Measurements from ENCODE around the gene LRMDA. TPM values are rescaled to one million over a fixed set of nuclear protein-coding genes. Genes with fewer than 3 reads are reported as not detected.

LRMDA gene
- total and polyA plus RNA-seq, 4 experiments from 2014 or later: not detected

- H3K4me3 ChIP-seq (ENCODE audit: low read length in 2 of 2): no peak overlapping the region
- POLR2A ChIA-PET (ENCODE audit: partially characterized antibody): no interaction called here
- no peaks in the 10 kb centered on the region for H3K4me1 Mint-ChIP-seq
- no peaks in the 10 kb centered on the region for H3K4me1 ChIP-seq (ENCODE audit: insufficient read depth, low read length)
- H3K27me3 ChIP-seq (ENCODE audit: insufficient read depth, low read length): no peaks in the 10 kb centered on the region
- H3K4me3 Mint-ChIP-seq: no peak overlapping the region
- no peaks in the 10 kb centered on the region for H3K9me3 ChIP-seq (ENCODE audit: control insufficient read depth in 1 of 2, low read length in 2 of 2)
- peaks cover 0 to 8% (median 4%) of the 10 kb centered on the region in 8 donors for H3K9me3 Mint-ChIP-seq
- H3K36me3 Mint-ChIP-seq: no peaks in the 10 kb centered on the region
- no peaks in the 10 kb centered on the region for H3K27me3 Mint-ChIP-seq
- H3K36me3 ChIP-seq (ENCODE audit: insufficient read depth, low read length): no peaks in the 10 kb centered on the region
- intact Hi-C loops (cut with micrococcal nuclease): no loop called here
- CTCF ChIA-PET (ENCODE audit: partially characterized antibody): no interaction called here
- no peak for DNase-seq
- H3K27ac ChIP-seq (ENCODE audit: low read depth, low read length): no peak overlapping the region
- no peak overlapping the region for H3K27ac Mint-ChIP-seq
Observed at GRCh38 chr10:76172020-76172419, 740.6 kb downstream of the LRMDA start.

GRCh38 chr10:76175533-76176165 is 744.2 kb downstream of the LRMDA start:
- Mint-ChIP-seq H3K4me1 (peaks cover 0 to 3% (median 0%) of the 10 kb centered on the region in 4 donors), H3K36me3 (no peaks in the 10 kb centered on the region)
- CTCF ChIA-PET (ENCODE audit: partially characterized antibody): no interaction called here

GRCh38 chr10:76176166-76176550 is 744.7 kb downstream of the LRMDA start:
- no peak overlapping the region for H3K4me3 ChIP-seq (ENCODE audit: low read length in 2 of 2)
- no peaks in the 10 kb centered on the region for H3K9me3 ChIP-seq (ENCODE audit: control insufficient read depth in 1 of 2, low read length in 2 of 2)
- Mint-ChIP-seq H3K9me3 (peaks cover 0 to 5% (median 4%) of the 10 kb centered on the region in 8 donors), H3K4me3 (no peak overlapping the region), H3K36me3 (no peaks in the 10 kb centered on the region), H3K4me1 (peaks cover 0 to 3% (median 0%) of the 10 kb centered on the region in 4 donors), H3K27me3 (no peaks in the 10 kb centered on the region), H3K27ac (no peak overlapping the region)
- H3K36me3 ChIP-seq (ENCODE audit: insufficient read depth, low read length): no peaks in the 10 kb centered on the region
- H3K27ac ChIP-seq (ENCODE audit: low read depth, low read length): no peak overlapping the region
- CTCF ChIA-PET (ENCODE audit: partially characterized antibody): no interaction called here
- POLR2A ChIA-PET (ENCODE audit: partially characterized antibody): no interaction called here
- no peaks in the 10 kb centered on the region for H3K27me3 ChIP-seq (ENCODE audit: insufficient read depth, low read length)
- DNase-seq: no peak
- no peaks in the 10 kb centered on the region for H3K4me1 ChIP-seq (ENCODE audit: insufficient read depth, low read length)
- intact Hi-C loops (cut with micrococcal nuclease): no loop called here

More at GRCh38 chr10:76175533-76176165, 744.2 kb downstream of the LRMDA start:
- POLR2A ChIA-PET (ENCODE audit: partially characterized antibody): no interaction called here
- Mint-ChIP-seq H3K27me3 (no peaks in the 10 kb centered on the region), H3K4me3 (no peak overlapping the region), H3K9me3 (peaks cover 0 to 5% (median 4%) of the 10 kb centered on the region in 8 donors), H3K27ac (no peak overlapping the region)
- no peaks in the 10 kb centered on the region for H3K4me1 ChIP-seq (ENCODE audit: insufficient read depth, low read length)
- H3K4me3 ChIP-seq (ENCODE audit: low read length in 2 of 2): no peak overlapping the region
- no peaks in the 10 kb centered on the region for H3K27me3 ChIP-seq (ENCODE audit: insufficient read depth, low read length)
- no peak overlapping the region for H3K27ac ChIP-seq (ENCODE audit: low read depth, low read length)
- DNase-seq: no peak
- H3K36me3 ChIP-seq (ENCODE audit: insufficient read depth, low read length): no peaks in the 10 kb centered on the region
- intact Hi-C loops (cut with micrococcal nuclease): no loop called here
- no peaks in the 10 kb centered on the region for H3K9me3 ChIP-seq (ENCODE audit: control insufficient read depth in 1 of 2, low read length in 2 of 2)

- ChIA-PET CTCF (ENCODE audit: partially characterized antibody) (no interaction called here), POLR2A (ENCODE audit: partially characterized antibody) (no interaction called here)
- no peak overlapping the region for H3K27ac ChIP-seq (ENCODE audit: low read depth, low read length)
- no peaks in the 10 kb centered on the region for H3K4me1 ChIP-seq (ENCODE audit: insufficient read depth, low read length)
- no peaks in the 10 kb centered on the region for H3K36me3 ChIP-seq (ENCODE audit: insufficient read depth, low read length)
- Mint-ChIP-seq H3K36me3 (no peaks in the 10 kb centered on the region), H3K9me3 (peaks cover 0 to 5% (median 2%) of the 10 kb centered on the region in 8 donors), H3K27ac (no peak overlapping the region), H3K4me3 (no peak overlapping the region), H3K4me1 (peaks cover 0 to 3% (median 0%) of the 10 kb centered on the region in 4 donors), H3K27me3 (no peaks in the 10 kb centered on the region)
- no peaks in the 10 kb centered on the region for H3K27me3 ChIP-seq (ENCODE audit: insufficient read depth, low read length)
- H3K4me3 ChIP-seq (ENCODE audit: low read length in 2 of 2): no peak overlapping the region
- DNase-seq: no peak
- intact Hi-C loops (cut with micrococcal nuclease): no loop called here
- no peaks in the 10 kb centered on the region for H3K9me3 ChIP-seq (ENCODE audit: control insufficient read depth in 1 of 2, low read length in 2 of 2)
Observed at GRCh38 chr10:76177936-76178335, 746.5 kb downstream of the LRMDA start.

- no peaks in the 10 kb centered on the region for H3K27me3 ChIP-seq (ENCODE audit: insufficient read depth, low read length)
- H3K9me3 Mint-ChIP-seq: peaks cover 0 to 5% (median 2%) of the 10 kb centered on the region in 8 donors
- no peaks in the 10 kb centered on the region for H3K4me1 ChIP-seq (ENCODE audit: insufficient read depth, low read length)
- H3K4me3 ChIP-seq (ENCODE audit: low read length in 2 of 2): no peak overlapping the region
- no peak overlapping the region for H3K4me3 Mint-ChIP-seq
- no peak for DNase-seq
- no peaks in the 10 kb centered on the region for H3K27me3 Mint-ChIP-seq
- H3K4me1 Mint-ChIP-seq: peaks cover 0 to 3% (median 0%) of the 10 kb centered on the region in 4 donors
- H3K36me3 ChIP-seq (ENCODE audit: insufficient read depth, low read length): no peaks in the 10 kb centered on the region
- H3K9me3 ChIP-seq (ENCODE audit: control insufficient read depth in 1 of 2, low read length in 2 of 2): no peaks in the 10 kb centered on the region
- intact Hi-C loops (cut with micrococcal nuclease): no loop called here
- ChIA-PET CTCF (ENCODE audit: partially characterized antibody) (interaction anchor here (1.0 kb wide), 1 partner anchor 9 kb away, joined by 4 read pairs; no protein-coding TSS in a partner anchor), POLR2A (ENCODE audit: partially characterized antibody) (no interaction called here)
- H3K27ac ChIP-seq (ENCODE audit: low read depth, low read length): no peak overlapping the region
- no peaks in the 10 kb centered on the region for H3K36me3 Mint-ChIP-seq
- H3K27ac Mint-ChIP-seq: no peak overlapping the region
Observed at GRCh38 chr10:76178532-76179292, 747.3 kb downstream of the LRMDA start.

GRCh38 chr10:76179806-76180205 is 748.4 kb downstream of the LRMDA start:
- intact Hi-C loops (cut with micrococcal nuclease): no loop called here
- no peaks in the 10 kb centered on the region for H3K36me3 Mint-ChIP-seq
- no peak overlapping the region for H3K4me3 Mint-ChIP-seq
- no peaks in the 10 kb centered on the region for H3K27me3 Mint-ChIP-seq
- no peak overlapping the region for H3K27ac ChIP-seq (ENCODE audit: low read depth, low read length)
- ChIA-PET CTCF (ENCODE audit: partially characterized antibody) (interaction anchor here (1.0 kb wide), 1 partner anchor 11 kb away, joined by 4 read pairs; no protein-coding TSS in a partner anchor), POLR2A (ENCODE audit: partially characterized antibody) (no interaction called here)
- peaks cover 0 to 5% (median under 1%) of the 10 kb centered on the region in 8 donors for H3K9me3 Mint-ChIP-seq
- H3K27ac Mint-ChIP-seq: no peak overlapping the region
- H3K36me3 ChIP-seq (ENCODE audit: insufficient read depth, low read length): no peaks in the 10 kb centered on the region
- no peak for DNase-seq
- H3K27me3 ChIP-seq (ENCODE audit: insufficient read depth, low read length): no peaks in the 10 kb centered on the region
- H3K9me3 ChIP-seq (ENCODE audit: control insufficient read depth in 1 of 2, low read length in 2 of 2): no peaks in the 10 kb centered on the region
- H3K4me1 Mint-ChIP-seq: peaks cover 0 to 3% (median 0%) of the 10 kb centered on the region in 4 donors
- H3K4me1 ChIP-seq (ENCODE audit: insufficient read depth, low read length): no peaks in the 10 kb centered on the region
- no peak overlapping the region for H3K4me3 ChIP-seq (ENCODE audit: low read length in 2 of 2)

GRCh38 chr10:76184647-76185046 is 753.2 kb downstream of the LRMDA start:
- H3K27ac ChIP-seq (ENCODE audit: low read depth, low read length): no peak overlapping the region
- Mint-ChIP-seq H3K27me3 (no peaks in the 10 kb centered on the region), H3K9me3 (peaks cover 0 to 3% (median 0%) of the 10 kb centered on the region in 8 donors), H3K36me3 (no peaks in the 10 kb centered on the region), H3K4me3 (no peak overlapping the region), H3K27ac (no peak overlapping the region), H3K4me1 (no peaks in the 10 kb centered on the region)
- intact Hi-C loops (cut with micrococcal nuclease): no loop called here
- no peak overlapping the region for H3K4me3 ChIP-seq (ENCODE audit: low read length in 2 of 2)
- H3K9me3 ChIP-seq (ENCODE audit: control insufficient read depth in 1 of 2, low read length in 2 of 2): no peaks in the 10 kb centered on the region
- no peaks in the 10 kb centered on the region for H3K36me3 ChIP-seq (ENCODE audit: insufficient read depth, low read length)
- ChIA-PET POLR2A (ENCODE audit: partially characterized antibody) (no interaction called here), CTCF (ENCODE audit: partially characterized antibody) (no interaction called here)
- H3K27me3 ChIP-seq (ENCODE audit: insufficient read depth, low read length): no peaks in the 10 kb centered on the region
- no peaks in the 10 kb centered on the region for H3K4me1 ChIP-seq (ENCODE audit: insufficient read depth, low read length)
- no peak for DNase-seq
